IMR-90 (cell line): ENCODE data around the gene MKS1. TPM values are rescaled to one million over a fixed set of nuclear protein-coding genes. Genes with fewer than 3 reads are reported as not detected.

Experiments used
- ATAC-seq: fragments of 200-7000 bp; cut with Tn5 transposase; 2 replicates; pipeline ENCODE4 v1.9.1; 2020; ENCODE audit warnings: low read depth, mild to moderate bottlenecking, moderate library complexity
- BruUV-seq: library from RNA; stranded (reverse); fragments of 400-500 nt; replicated peaks from 2 replicates; lab custom pipeline; 2021; lab: Mats Ljungman, UMichigan
- CTCF ChIA-PET: fragments of 300-600 bp; formaldehyde crosslinking; extraction: SDS; loops from one replicate; lab custom pipeline; 2021; ENCODE audit warnings: antibody characterized with exemption; lab: Yijun Ruan, JAX
- POLR2A ChIA-PET: fragments of 300-600 bp; sonication (Branson Sonifier 250); formaldehyde crosslinking; loops from one replicate; lab custom pipeline; 2022; ENCODE audit warnings: antibody characterized with exemption; ENCODE audit not compliant: unreplicated experiment; lab: Charles Lee
- DNase-seq: peaks from one replicate; pipeline ENCODE4 v3.0.0; 2013
- H2AFZ ChIP-seq: replicated peaks from 2 replicates; pipeline ENCODE3; 2013; ENCODE audit warnings: low read length, mild to moderate bottlenecking; ENCODE audit not compliant: poor library complexity
- H2AK5ac ChIP-seq: 2 replicates; pipeline ENCODE4 v1.6.1; 2013; ENCODE audit warnings: low read depth, low read length, inconsistent platforms
- H2AK9ac ChIP-seq: replicated peaks from 2 replicates; pipeline ENCODE3; 2013; ENCODE audit warnings: mild to moderate bottlenecking, low read depth, low read length, moderate library complexity; ENCODE audit not compliant: poor library complexity
- H2BK120ac ChIP-seq: 2 replicates; pipeline ENCODE4 v1.6.1; 2013; ENCODE audit warnings: low read depth, low read length, inconsistent platforms
- H2BK15ac ChIP-seq: 3 replicates; pipeline ENCODE4 v1.6.1; 2013; ENCODE audit warnings: low read depth, low read length, inconsistent platforms
- H2BK20ac ChIP-seq: 2 replicates; pipeline ENCODE4 v1.6.1; 2013; ENCODE audit warnings: low read depth, mild to moderate bottlenecking, inconsistent platforms, low read length, moderate library complexity
- H2BK5ac ChIP-seq: 2 replicates; pipeline ENCODE4 v1.6.1; 2013; ENCODE audit warnings: mild to moderate bottlenecking, low read depth, low read length, inconsistent platforms; ENCODE audit not compliant: poor library complexity, severe bottlenecking
- H3K14ac ChIP-seq: replicated peaks from 2 replicates; pipeline ENCODE4 v1.6.1; 2013; ENCODE audit warnings: low read depth, low read length, inconsistent platforms
- H3K18ac ChIP-seq: 2 replicates; pipeline ENCODE4 v1.6.1; 2013; ENCODE audit warnings: low read depth, low read length, control low read depth
- H3K23ac ChIP-seq: 2 replicates; pipeline ENCODE4 v1.6.1; 2013; ENCODE audit warnings: low read depth, low read length, inconsistent platforms
- H3K27ac ChIP-seq: 2 replicates; pipeline ENCODE4 v1.5.1; 2013; ENCODE audit warnings: mild to moderate bottlenecking, control low read depth, low read length; ENCODE audit not compliant: insufficient read depth
- H3K27me3 ChIP-seq: 2 replicates; pipeline ENCODE4 v1.6.1; 2013; ENCODE audit warnings: low read length; ENCODE audit not compliant: control insufficient read depth, insufficient read depth
- H3K36me3 ChIP-seq: 2 replicates; pipeline ENCODE4 v1.6.1; 2013; ENCODE audit warnings: low read length, mixed read lengths; ENCODE audit not compliant: control insufficient read depth, insufficient read depth
- H3K4ac ChIP-seq: 2 replicates; pipeline ENCODE4 v1.6.1; 2013; ENCODE audit warnings: low read depth, low read length, inconsistent platforms
- H3K4me1 ChIP-seq: 2 replicates; pipeline ENCODE4 v1.6.1; 2013; ENCODE audit warnings: low read length, mixed read lengths; ENCODE audit not compliant: control insufficient read depth, insufficient read depth
- H3K4me2 ChIP-seq: 2 replicates; pipeline ENCODE4 v1.6.1; 2013; ENCODE audit warnings: low read depth, mild to moderate bottlenecking, control low read depth, low read length, moderate library complexity
- H3K4me3 ChIP-seq: 2 replicates; pipeline ENCODE4 v1.5.1; 2013; ENCODE audit warnings: low read depth, mild to moderate bottlenecking, control low read depth, low read length, moderate library complexity; ENCODE audit not compliant: insufficient read depth
- H3K56ac ChIP-seq: 2 replicates; pipeline ENCODE4 v1.6.1; 2013; ENCODE audit warnings: low read length, inconsistent platforms; ENCODE audit not compliant: insufficient read depth; ENCODE audit errors: extremely low read depth
- H3K79me1 ChIP-seq, 2 experiments: 2 replicates each; pipeline ENCODE4 v1.6.1; 2013; ENCODE audit warnings: low read length in 2 of 2, inconsistent platforms in 1 of 2, low read depth in 1 of 2
- H3K9ac ChIP-seq: 2 replicates; pipeline ENCODE4 v1.6.1; 2013; ENCODE audit warnings: low read depth, low read length, control low read depth
- H3K9me1 ChIP-seq: 2 replicates; pipeline ENCODE4 v1.6.1; 2013; ENCODE audit warnings: low read length, inconsistent platforms; ENCODE audit not compliant: insufficient read depth
- H3K9me3 ChIP-seq: 2 replicates; pipeline ENCODE4 v1.6.1; 2013; ENCODE audit warnings: low read length; ENCODE audit not compliant: control insufficient read depth, insufficient read depth
- H4K20me1 ChIP-seq: 2 replicates; pipeline ENCODE4 v1.6.1; 2013; ENCODE audit warnings: low read length, inconsistent platforms; ENCODE audit not compliant: insufficient read depth
- H4K5ac ChIP-seq: 2 replicates; pipeline ENCODE4 v1.6.1; 2013; ENCODE audit warnings: mild to moderate bottlenecking, low read depth, low read length, control low read depth
- H4K8ac ChIP-seq, 2 experiments: 2 replicates each; pipeline ENCODE4 v1.6.1; 2013; ENCODE audit warnings: low read depth in 2 of 2, low read length in 2 of 2, control low read depth in 1 of 2, inconsistent platforms in 1 of 2
- H4K91ac ChIP-seq: 2 replicates; pipeline ENCODE4 v1.6.1; 2013; ENCODE audit warnings: low read depth, low read length, inconsistent platforms; ENCODE audit not compliant: insufficient read depth
- POLR2A ChIP-seq: IDR thresholded peaks from 2 replicates; pipeline ENCODE4 v1.6.1; 2012; ENCODE audit warnings: mild to moderate bottlenecking, low read depth, low read length
- dilution Hi-C: fragments of 300-500 bp; cut with HindIII; formaldehyde crosslinking; loops from one replicate; pipeline ENCODE4 v1.14.3; 2018; ENCODE audit warnings: low sequenced_read_pairs; ENCODE audit not compliant: unreplicated experiment
- in situ Hi-C: fragments of 300-500 bp; cut with MboI; formaldehyde crosslinking; loops from 3 replicates; pipeline ENCODE4 v1.14.3; 2019; ENCODE audit warnings: low sequenced_read_pairs, inconsistent platforms, mixed read lengths
- intact Hi-C: fragments of 100-400 bp; cut with micrococcal nuclease; formaldehyde crosslinking; loops from 2 replicates; pipeline ENCODE4 v1.10.0; 2022
- polyA plus RNA-seq, 3 experiments: library from polyadenylated mRNA; depleted of rRNA; stranded (reverse); fragments of >200 nt; gene quantifications; 2 replicates each; pipeline ENCODE4 v1.2.3, GENCODE V29; 2012; ENCODE audit warnings: low replicate concordance in 1 of 3
- total RNA-seq: library from RNA; depleted of rRNA; stranded (reverse); fragments of >200 nt; gene quantifications from 2 replicates; pipeline ENCODE4 v1.2.3, GENCODE V29; 2012

MKS1 gene
- total and polyA plus RNA-seq, 2 of the 4 experiments (the other 2 are of a cell fraction): 11.5 to 13.2 TPM

GRCh38 chr17:58215685-58216084, 3.4 kb downstream of the MKS1 start:
- H3K4me1 ChIP-seq: peaks cover 3% of the 10 kb centered on the region; the same call in 1 of the 2 replicates
- H3K9me3 ChIP-seq: no peaks in the 10 kb centered on the region
- H3K23ac ChIP-seq: no peak overlapping the region
- H3K79me1 ChIP-seq: peaks cover 5% of the 10 kb centered on the region in 2 experiments; a peak in 2 of 4 replicates
- H4K5ac ChIP-seq: no peak overlapping the region
- H4K91ac ChIP-seq: no peak overlapping the region
- H3K9me1 ChIP-seq: peaks cover 5% of the 10 kb centered on the region; the same call in 1 of the 2 replicates
- H3K27ac ChIP-seq: no peak overlapping the region
- H4K20me1 ChIP-seq: no peaks in the 10 kb centered on the region
- dilution Hi-C loops (no loop called here), in situ Hi-C loops (no loop called here), intact Hi-C loops (no loop called here)
- no peak for DNase-seq
- H3K9ac ChIP-seq: no peak overlapping the region
- H2BK15ac ChIP-seq: no peak overlapping the region
- no peak overlapping the region for H3K14ac ChIP-seq
- BruUV-seq: no TSS peak
- no peak overlapping the region for H3K4me2 ChIP-seq
- H3K4me3 ChIP-seq: no peak overlapping the region
- H2AK9ac ChIP-seq: no peak overlapping the region
- ChIA-PET POLR2A (interaction anchor here (0.6 kb wide), 1 partner anchor 1392 kb away, joined by 3 read pairs; no protein-coding TSS in a partner anchor), CTCF (interaction anchor here (1.3 kb wide), 1 partner anchor 15 kb away, joined by 3 read pairs; no protein-coding TSS in a partner anchor)
- no peak overlapping the region for H3K4ac ChIP-seq
- no peak for ATAC-seq
- H4K8ac ChIP-seq: no peak overlapping the region
- H2AFZ ChIP-seq: no peak overlapping the region
- H3K18ac ChIP-seq: no peak overlapping the region
- H2BK5ac ChIP-seq: no peak overlapping the region
- H2AK5ac ChIP-seq: no peak overlapping the region
- no peaks in the 10 kb centered on the region for H3K27me3 ChIP-seq
- no peak overlapping the region for H2BK20ac ChIP-seq
- H3K36me3 ChIP-seq: peaks cover 15% of the 10 kb centered on the region
- no peak overlapping the region for H3K56ac ChIP-seq
- no peak overlapping the region for H2BK120ac ChIP-seq
- no peak for TF ChIP-seq POLR2A
